Stimulated activated CD4-positive, alpha-beta T cell treated with anti-CD3 and anti-CD28 coated beads, Interleukin-4, amount 100 ng/mL, for 24 hours (primary cell): Measurements from ENCODE around the gene PTPN20.

Experiments
- DNase-seq: peaks from one replicate; pipeline ENCODE4 v3.0.0-alpha.2; 2020

The PTPN20 gene

GRCh38 chr10:47022311-47023131 is 111.3 kb downstream of the PTPN20 start:
- no peak for DNase-seq

GRCh38 chr10:47023237-47024045 is 112.2 kb downstream of the PTPN20 start:
- DNase-seq, result no peak

- peak; percentile 0 for DNase-seq
These were observed 112.8 kb downstream of the PTPN20 start for GRCh38 chr10:47024046-47024322.

- peak; percentile 70 for DNase-seq
These were observed 113.4 kb downstream of the PTPN20 start for GRCh38 chr10:47024399-47025252.

- peak; percentile 3 for DNase-seq
These were observed 114.0 kb downstream of the PTPN20 start for GRCh38 chr10:47025253-47025539.

- DNase-seq, result peak; percentile 1
These were observed 114.5 kb downstream of the PTPN20 start for GRCh38 chr10:47025540-47026300.

- peak; percentile 2 for DNase-seq
These were observed 115.3 kb downstream of the PTPN20 start for GRCh38 chr10:47026301-47027107.

- DNase-seq, result peak; percentile 3
These were observed 116.0 kb downstream of the PTPN20 start for GRCh38 chr10:47027108-47027783.

GRCh38 chr10:47027784-47028260 is 116.6 kb downstream of the PTPN20 start:
- DNase-seq, result no peak

- DNase-seq, result no peak
These were observed 117.2 kb downstream of the PTPN20 start for GRCh38 chr10:47028466-47028865.

GRCh38 chr10:47029181-47030009 is 118.2 kb downstream of the PTPN20 start:
- DNase-seq, result no peak

GRCh38 chr10:47030191-47030703 is 119.0 kb downstream of the PTPN20 start:
- no peak for DNase-seq

- DNase-seq, result no peak
These were observed 120.1 kb downstream of the PTPN20 start for GRCh38 chr10:47031211-47031900.

GRCh38 chr10:47031901-47032465 is 120.8 kb downstream of the PTPN20 start:
- no peak for DNase-seq

GRCh38 chr10:47033081-47033480 is 121.9 kb downstream of the PTPN20 start:
- DNase-seq, result no peak

GRCh38 chr10:47033541-47034270 is 122.5 kb downstream of the PTPN20 start:
- DNase-seq, result no peak

GRCh38 chr10:47034441-47035051 is 123.3 kb downstream of the PTPN20 start:
- DNase-seq, result no peak
